HL-60 (cell line): ENCODE results near the gene TBK1.

Experiments
- CTCF ChIP-seq: IDR thresholded peaks from one replicate; pipeline ENCODE4 v1.5.1; 2011; ENCODE audit warnings: low read length, control low read depth, inconsistent platforms; ENCODE audit not compliant: insufficient read depth
- GABPA ChIP-seq: IDR thresholded peaks from 2 replicates; pipeline ENCODE4 v1.6.1; 2012; ENCODE audit warnings: low read depth
- POLR2AphosphoS5 ChIP-seq: IDR thresholded peaks from 2 replicates; pipeline ENCODE4 v1.6.1; 2012; ENCODE audit warnings: low read depth
- REST ChIP-seq: IDR thresholded peaks from 2 replicates; pipeline ENCODE4 v1.6.1; 2012; ENCODE audit warnings: low read depth; ENCODE audit not compliant: insufficient replicate concordance
- SPI1 ChIP-seq: IDR thresholded peaks from 2 replicates; pipeline ENCODE4 v1.6.1; 2012; ENCODE audit warnings: low read depth, mild to moderate bottlenecking, borderline replicate concordance

- TF ChIP-seq GABPA (no peak), CTCF (no peak), POLR2AphosphoS5 (no peak), REST (no peak), SPI1 (no peak)
Observed at GRCh38 chr12:64459394-64459891, 7.5 kb downstream of the TBK1 start.
